WTC11 (cell line): Measurements from ENCODE around the gene SLC7A7.

ENCODE experiments used
- RELA ChIP-seq: sonication (generic); formaldehyde crosslinking; IDR thresholded peaks from 2 replicates; pipeline ENCODE4 v1.8.1; 2022; ENCODE audit warnings: missing genetic modification reagents, mild to moderate bottlenecking, borderline replicate concordance
- TF ChIP-seq, protein P1 (sequence below): fragments of 200-600 bp; IDR thresholded peaks from 2 replicates; pipeline ENCODE4 v1.8.0; 2022; ENCODE audit warnings: antibody characterized with exemption
- TF ChIP-seq, protein P2 (sequence below): sonication (generic); formaldehyde crosslinking; conservative IDR thresholded peaks from 2 replicates; pipeline ENCODE4 v1.8.1; 2022; ENCODE audit warnings: mild to moderate bottlenecking, missing genetic modification reagents

DNA sequence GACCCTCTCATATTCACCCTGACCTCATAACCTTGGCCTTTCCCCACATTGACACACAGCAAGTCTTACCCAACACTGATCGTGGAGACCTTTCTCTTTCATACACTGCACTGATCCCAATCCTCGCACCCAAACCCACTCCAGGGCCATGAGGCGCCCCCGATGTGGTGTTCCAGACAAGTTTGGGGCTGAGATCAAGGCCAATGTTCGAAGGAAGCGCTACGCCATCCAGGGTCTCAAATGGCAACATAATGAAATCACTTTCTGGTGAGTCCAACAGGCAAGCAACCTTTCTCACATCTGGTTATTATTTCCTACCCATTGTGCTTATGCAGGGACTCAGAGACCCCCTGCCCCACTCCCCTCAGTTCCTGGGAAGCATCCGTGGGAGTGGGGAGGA, 26.5 kb upstream of the SLC7A7 start:
- TF ChIP-seq, protein P1, sequence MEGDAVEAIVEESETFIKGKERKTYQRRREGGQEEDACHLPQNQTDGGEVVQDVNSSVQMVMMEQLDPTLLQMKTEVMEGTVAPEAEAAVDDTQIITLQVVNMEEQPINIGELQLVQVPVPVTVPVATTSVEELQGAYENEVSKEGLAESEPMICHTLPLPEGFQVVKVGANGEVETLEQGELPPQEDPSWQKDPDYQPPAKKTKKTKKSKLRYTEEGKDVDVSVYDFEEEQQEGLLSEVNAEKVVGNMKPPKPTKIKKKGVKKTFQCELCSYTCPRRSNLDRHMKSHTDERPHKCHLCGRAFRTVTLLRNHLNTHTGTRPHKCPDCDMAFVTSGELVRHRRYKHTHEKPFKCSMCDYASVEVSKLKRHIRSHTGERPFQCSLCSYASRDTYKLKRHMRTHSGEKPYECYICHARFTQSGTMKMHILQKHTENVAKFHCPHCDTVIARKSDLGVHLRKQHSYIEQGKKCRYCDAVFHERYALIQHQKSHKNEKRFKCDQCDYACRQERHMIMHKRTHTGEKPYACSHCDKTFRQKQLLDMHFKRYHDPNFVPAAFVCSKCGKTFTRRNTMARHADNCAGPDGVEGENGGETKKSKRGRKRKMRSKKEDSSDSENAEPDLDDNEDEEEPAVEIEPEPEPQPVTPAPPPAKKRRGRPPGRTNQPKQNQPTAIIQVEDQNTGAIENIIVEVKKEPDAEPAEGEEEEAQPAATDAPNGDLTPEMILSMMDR, result no peak
- TF ChIP-seq RELA, result no peak
- TF ChIP-seq, protein P2, sequence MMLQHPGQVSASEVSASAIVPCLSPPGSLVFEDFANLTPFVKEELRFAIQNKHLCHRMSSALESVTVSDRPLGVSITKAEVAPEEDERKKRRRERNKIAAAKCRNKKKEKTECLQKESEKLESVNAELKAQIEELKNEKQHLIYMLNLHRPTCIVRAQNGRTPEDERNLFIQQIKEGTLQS (CRISPR knock-in tag), result no peak
